GM08714 (cell line): Measurements from ENCODE around the gene ADRM1.

Experiments used
- H3K4me3 ChIP-seq: fragments of 200-500 bp; sonication (Bioruptor generic); 2 replicates; pipeline ENCODE4 v1.5.1; 2014; ENCODE audit warnings: mild to moderate bottlenecking, low read length, inconsistent platforms
- ZNF274 ChIP-seq: IDR thresholded peaks from 2 replicates; pipeline ENCODE4 v1.6.1; 2012; ENCODE audit warnings: mild to moderate bottlenecking, low read depth, low read length

The ADRM1 gene

DNA sequence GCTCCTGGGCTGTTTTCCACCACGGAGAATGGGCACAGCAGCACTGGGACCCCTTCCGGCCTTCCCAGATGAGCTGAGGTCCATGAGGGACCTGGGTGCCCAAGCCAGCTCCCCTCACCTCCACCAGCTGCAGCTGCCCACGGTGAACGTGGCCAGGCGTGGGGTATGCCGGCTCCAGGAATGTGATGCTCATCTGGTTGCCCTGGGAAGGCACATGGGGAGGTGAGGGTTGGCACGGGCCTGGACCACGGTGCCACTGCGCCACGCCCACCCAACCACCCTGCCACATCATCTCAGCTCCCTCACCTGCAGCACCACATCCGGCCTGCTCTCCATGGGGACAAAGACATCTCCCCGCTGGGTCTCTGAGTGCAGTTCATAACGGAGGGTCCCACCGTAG lies 23.8 kb downstream of the ADRM1 start:
- TF ChIP-seq ZNF274 = no peak
- no peak overlapping the region for H3K4me3 ChIP-seq

DNA sequence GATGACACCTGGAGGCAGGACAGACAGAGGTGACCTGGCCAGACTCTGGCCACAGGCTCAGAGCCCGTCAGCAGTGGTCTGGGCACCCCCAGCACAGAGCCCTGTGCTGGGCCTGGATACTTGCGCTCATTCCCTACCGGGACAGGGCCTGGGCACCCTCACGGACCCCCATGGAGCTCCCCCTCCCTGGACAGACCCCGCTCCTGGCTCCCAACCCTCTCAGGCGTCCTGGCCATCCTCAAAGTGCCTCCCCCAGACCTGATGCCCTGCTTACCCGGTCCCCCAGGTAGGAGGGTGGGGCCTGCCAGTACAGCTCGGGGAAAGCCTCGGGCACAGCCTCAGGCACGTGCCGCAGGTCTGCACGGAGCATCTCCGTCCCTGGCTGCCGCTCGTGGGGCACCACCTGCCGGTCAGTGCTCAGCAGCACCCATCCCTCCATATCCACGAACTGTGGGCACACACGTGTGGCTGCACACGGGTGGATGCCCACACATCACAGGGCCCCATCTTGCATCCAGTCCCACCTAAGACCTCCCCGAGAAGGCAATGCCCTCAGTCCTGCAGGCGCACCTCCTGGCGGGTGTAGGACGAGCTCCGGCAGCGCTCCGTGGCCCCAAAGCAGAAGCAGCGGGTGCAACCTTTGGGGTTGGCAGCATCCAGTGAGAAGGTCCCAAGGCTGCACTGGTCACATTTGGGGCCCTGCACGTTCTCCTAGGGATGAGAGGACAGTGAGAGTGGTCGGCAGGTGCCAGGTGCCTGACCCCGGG lies 24.3 kb downstream of the ADRM1 start:
- H3K4me3 ChIP-seq = no peak overlapping the region
- TF ChIP-seq ZNF274 = no peak

DNA sequence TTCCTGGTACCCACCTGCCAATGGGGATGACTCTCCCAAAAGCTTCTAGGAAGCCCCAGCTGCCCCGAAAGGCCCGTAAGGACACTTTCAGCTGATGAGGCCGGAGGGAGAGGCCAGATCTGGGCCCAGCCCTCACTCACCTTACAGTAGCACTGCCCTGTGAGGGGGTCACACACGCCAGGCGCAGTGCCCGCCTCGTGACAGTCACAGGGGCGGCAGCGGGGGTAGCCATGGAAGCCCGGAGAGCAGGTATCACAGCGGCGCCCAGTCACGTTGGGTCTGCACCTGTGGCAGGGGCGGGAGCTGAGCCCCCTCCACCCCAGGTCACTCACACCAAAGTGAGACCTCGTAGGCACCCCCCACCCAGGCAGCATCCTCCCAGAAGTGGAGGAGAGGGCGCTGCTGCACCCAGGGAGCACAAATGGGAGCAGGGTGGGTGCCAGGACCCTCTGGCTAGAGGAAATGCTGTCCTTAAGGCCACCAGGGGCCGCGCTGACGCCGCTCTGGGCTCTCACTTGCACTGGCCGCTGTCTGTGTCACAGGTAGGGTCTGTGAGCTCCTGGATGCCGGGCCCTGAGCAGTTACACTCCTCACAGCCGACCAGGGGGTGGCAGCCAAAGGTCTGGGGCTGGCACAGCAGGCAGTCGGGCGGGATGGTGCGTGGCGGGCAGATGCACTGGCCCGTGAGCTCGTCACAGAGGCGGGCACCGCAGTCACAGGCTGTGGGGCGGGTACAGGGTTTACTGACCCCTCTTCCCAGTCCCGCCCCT lies 25.1 kb downstream of the ADRM1 start:
- no peak for TF ChIP-seq ZNF274
- H3K4me3 ChIP-seq = no peak overlapping the region

DNA sequence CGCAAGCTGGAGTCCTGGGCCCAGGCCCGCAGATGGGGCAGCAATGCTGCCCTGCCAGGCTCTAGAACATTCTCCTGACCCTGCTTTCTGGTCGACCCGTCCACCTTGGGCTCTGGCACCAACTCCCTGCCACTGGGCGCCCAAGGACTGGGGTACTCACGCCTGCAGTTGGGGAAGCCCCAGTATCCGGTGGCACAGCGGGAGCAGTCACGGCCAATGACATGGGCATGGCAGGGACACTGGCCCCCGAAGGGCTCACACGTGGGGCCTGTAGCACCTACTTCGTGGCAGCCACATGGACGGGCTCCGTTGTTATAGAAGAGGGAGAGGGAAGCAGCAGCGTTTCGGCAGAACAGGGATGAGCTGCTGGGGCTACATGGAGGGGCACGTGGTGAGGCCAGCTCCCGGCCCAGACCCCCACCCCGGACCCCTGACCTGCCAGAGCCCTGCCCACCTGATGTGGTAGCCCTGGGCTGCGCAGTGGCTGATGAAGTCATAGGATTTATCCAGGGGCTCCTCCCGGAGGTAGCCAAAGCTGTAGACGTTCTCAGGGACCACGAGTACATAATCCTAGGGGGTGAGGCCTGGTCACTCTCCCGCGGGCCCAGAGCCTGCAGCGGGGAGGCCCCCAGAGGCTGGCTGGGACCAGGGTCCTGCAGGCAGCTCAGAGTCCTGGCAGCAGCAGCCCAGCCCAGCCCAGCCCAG lies 26.0 kb downstream of the ADRM1 start:
- no peak overlapping the region for H3K4me3 ChIP-seq
- no peak for TF ChIP-seq ZNF274

DNA sequence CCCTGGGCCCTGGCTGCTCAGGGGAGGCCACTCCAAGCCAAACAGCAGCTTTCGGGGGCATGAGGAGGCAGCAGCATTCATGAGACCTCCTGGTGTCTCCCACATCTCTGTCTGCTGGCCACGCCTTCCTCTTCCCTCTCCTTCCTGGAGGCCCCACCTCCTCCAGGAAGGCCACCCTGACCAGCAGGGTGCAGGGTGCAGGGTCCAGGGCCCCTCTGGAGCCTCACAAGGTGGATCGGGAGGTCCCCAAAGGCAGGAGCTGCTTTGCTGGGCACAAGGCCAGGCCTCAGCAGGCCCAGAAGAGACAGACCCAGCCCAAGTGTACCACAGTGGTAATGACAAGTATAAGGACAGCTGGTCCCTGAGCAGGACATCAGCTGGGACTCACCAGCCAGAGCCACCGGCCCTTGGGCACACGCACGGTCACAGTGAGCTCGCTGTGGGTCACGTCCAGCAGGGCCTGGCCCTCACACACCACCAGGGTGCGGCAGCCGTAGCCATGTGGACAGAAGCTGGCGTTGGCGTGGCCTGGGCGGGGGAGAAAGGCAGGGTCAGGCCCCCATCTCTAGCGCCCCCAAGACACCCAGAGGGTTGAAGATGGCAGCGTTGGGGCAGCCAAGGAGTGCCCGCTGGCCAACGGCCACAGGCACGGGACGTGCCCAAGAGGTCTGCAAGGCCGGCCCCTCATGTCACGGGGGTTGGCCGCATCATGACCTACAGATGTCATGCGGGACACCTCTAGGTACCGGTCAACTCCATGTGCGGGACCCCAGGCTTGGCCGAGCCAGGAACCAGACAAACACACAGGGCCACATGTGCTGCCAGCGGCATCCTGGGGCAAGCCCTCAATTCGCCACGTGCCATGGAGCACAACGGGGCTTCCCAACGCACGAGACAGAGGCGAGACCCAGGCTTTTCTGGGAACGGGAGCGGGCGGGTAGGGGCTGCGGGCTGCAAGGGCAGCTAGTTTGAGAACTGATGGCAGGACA lies 26.9 kb downstream of the ADRM1 start:
- TF ChIP-seq ZNF274 = no peak
- H3K4me3 ChIP-seq = no peak overlapping the region

DNA sequence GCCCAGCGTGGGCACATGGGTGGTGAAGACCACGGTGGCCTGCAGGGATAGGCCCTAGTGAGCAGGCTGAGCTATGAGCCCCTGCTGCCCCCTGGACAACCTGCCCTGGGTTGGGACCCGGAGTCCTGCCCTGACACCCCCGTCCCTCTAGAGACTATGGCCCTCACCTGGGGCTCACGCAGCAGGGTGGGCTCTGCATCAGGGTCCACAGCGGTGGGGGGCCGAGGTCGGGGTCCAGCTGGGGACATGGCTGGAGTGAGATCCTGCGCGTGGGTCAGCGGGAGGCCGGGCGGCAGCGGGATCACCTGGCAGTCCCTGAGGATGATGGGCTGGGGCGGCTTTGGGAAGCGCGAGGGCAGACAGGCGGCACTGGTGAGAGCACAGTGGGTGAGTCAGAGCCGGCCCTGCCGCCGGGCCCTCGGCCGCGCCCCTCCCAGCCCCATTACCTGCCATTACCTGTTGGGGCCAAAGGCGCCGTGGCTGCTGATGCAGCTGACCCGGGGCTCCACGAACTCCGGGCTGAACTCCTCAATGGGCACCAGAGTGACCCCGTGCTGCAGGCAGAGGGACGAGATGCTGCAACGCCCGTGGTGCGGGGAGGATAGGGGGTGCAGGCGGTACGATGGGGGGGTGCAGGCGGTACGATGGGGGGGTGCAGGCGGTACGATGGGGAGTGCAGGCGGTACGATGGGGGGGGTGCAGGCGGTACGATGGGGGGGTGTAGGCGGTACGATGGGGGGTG lies 27.9 kb downstream of the ADRM1 start:
- H3K4me3 ChIP-seq = no peak overlapping the region
- TF ChIP-seq ZNF274 = no peak

DNA sequence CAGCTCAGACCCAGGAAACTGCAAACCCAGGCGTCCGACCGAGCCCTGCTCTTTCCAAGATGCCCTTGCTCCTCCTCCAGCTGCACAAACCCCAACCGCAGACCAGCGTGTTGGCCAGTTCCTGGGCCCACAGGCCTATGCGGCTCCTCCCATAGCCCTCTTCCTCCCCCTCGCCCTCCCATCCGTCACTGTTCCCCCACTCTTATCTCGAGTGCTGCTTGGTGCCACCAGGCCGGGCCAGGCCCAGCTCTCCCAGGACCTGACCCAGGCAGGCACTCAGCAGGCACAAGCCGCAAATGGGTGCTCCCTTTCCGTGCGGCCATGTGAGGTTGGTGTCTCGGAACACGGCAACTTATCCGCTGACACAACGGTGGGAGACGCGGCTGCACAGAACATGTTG lies 28.6 kb downstream of the ADRM1 start:
- no peak overlapping the region for H3K4me3 ChIP-seq
- TF ChIP-seq ZNF274 = no peak

DNA sequence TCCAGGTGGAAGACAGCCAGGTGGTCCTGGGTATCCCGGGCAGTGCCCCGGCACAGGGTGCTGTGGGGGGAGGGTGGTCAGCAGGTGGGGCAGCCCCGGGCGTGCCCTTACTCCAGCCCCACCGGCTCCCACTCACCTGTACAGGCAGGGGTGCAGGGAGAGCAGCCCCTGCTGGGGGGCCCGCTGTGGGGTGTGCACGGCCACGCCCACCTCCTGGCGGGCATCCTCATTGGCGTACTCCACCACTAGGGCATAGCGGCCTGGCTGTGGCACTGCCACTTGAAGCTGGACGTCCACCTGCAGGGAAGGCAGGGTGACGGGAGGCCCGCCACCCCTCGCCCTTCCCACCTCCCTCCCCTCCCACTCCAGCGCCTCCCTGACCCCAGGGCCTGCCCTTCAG lies 29.6 kb downstream of the ADRM1 start:
- no peak for TF ChIP-seq ZNF274
- H3K4me3 ChIP-seq = no peak overlapping the region

DNA sequence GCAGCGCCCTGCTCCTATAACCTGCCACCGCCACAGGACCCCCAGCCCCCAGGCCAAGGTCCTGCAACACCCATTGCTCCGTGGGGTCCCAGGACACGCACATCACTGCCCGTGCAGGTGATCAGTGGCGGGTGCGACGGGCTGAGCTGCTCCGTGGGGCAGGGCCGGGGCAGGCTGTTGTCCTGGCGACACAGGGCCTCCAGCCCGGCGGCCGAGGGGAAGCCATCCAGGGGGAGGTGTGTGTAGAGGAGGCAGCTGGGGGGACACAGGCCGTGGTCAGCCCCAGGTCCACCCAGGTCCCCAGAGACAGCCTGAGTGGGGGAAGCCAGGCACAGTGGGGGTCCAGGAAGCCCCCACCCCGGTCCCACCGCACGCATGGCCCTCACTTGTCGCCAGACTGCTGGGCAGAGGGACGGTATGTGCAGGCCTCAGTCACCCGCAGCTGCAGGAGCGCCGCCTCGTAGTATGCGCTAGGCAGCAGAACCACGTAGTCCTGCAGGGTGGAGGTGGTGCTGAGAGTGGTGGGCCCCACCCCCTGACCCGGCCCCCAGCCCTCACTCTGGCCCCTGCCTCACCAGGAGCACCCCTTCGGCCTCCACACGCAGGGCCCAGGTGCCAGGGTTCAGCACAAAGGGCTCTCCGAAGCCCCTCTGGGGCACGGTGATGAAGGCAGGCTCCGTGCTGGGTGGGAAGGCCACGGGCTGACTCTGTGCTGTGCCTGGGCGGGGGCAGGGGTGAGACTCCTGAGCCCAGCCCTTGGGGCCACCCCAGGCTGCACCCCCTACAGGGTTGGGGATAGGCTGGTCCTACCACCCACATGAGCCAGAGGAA lies 30.4 kb downstream of the ADRM1 start:
- H3K4me3 ChIP-seq = no peak overlapping the region
- TF ChIP-seq ZNF274 = no peak

DNA sequence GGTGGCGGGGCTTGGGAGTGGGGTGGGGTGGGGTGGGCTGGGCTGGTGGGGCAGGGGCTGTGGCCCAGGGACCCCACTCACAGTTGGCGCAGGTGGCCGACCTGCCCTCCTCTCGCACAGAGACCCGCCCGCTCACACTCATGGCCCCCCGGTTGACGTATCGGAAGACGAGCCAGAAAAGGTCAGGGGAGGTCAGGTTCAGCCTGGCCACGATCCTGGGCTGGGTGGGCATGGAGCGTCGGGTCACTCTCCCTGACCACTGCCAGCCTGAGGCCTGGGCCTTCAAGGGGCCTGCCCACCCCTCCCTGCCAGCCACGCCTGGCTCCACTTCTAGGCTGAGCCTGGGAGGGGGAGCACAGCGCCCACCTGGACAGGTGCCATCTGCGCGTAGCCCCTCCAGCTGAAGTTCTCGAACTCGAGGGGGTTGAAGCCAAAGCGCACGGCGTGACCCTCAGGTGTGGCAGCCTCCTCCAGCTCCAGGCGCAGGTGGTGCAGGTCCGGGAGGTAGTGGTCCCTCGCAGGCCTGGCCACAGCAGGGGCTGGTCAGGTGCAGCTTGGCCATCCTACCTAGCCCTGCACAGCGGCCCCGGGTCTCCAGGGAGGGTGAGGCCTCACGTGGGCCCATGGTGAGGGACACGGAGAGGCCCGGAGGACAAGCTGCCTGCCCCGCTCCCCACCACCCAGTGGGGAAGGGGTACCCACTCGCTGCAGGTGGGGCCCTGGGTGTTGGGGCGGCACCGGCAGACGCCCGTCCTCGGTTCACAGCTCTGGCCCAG lies 31.2 kb downstream of the ADRM1 start:
- H3K4me3 ChIP-seq = no peak overlapping the region
- no peak for TF ChIP-seq ZNF274

DNA sequence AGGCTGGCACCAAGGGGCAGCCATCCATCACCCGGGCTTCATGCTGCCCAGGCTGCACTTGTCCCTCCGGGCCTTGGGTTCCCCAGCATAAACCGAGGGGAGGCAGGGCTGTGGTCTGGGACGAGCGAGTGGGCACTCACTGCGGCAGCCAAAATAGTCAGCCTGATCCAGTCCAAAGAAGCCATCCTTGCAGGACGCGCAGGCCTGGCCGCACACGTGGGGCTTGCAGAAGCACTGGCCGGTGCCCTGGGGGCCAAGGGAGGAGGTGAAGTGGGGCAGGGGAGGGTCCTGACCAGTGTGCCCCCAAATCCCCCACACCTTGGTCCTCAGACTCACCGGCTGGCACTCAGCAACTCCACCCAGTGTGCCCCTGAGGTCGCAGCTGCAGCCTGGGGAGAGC lies 32.1 kb downstream of the ADRM1 start:
- TF ChIP-seq ZNF274 = no peak
- no peak overlapping the region for H3K4me3 ChIP-seq
